GM18499 (cell line): ENCODE measurements around the gene RNF31.
"Not testable (repeated sequence)": the region's sequence is repeated elsewhere in the genome, so short reads cannot be mapped to it uniquely, and the experiment has no call there.

ENCODE experiments used
- ATAC-seq: cut with Tn5 transposase; IDR thresholded peaks from one replicate; pipeline ENCODE4 v1.9.1; 2021; ENCODE audit warnings: moderate number of reproducible peaks; ENCODE audit not compliant: insufficient read depth, unreplicated experiment

Gene RNF31

DNA sequence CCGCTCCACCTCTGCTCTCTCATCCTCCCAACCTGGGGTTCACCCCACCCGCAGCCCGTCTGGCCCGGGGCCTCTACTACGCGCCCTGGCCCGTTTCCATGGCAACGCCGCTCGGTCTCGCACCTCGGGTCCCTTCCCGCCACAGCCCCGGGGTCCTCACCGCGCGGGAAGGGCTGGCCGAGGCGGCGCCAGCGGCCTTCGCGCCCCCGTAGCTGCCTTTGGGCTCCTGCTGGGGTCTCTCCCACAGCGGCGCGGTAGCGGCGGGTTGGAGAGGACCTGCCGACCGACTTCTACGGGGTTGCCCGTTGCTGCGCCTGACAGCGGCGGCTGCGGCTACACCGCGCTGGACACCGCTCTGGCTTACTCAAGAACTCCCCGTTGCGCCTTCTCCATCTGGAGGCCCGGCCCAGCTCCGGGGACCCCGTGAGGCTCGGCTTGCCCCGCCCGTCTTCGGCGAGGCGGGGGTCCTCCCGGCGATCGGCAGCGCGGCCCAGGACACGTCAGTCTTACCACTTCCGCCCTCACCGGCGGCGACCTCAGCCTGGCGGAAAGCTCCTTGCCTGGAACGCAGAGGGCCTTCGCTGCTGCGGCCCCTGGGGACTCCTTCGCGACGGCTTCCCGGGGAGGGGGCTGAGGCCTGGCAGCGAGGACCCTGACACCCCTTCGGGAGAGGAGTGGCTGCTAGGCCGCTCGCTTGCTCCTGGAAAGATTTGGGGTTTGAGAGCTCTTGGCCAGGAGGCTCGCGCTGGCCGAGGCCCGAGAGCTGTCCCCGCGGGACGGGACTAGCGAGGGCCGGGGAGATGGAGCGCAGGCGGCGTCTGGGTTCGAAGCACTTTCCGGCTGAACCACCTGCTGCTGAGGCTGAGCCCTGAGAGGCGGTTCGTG, 48.1 kb downstream of the RNF31 start, which contains the start of gene TM9SF1:
Gene TM9SF1 (minus strand): TSS at position 256 of the 885 bp plus-strand sequence. CDS start 422 bp downstream, outside the sequence.
- peak; percentile 73 for ATAC-seq

DNA sequence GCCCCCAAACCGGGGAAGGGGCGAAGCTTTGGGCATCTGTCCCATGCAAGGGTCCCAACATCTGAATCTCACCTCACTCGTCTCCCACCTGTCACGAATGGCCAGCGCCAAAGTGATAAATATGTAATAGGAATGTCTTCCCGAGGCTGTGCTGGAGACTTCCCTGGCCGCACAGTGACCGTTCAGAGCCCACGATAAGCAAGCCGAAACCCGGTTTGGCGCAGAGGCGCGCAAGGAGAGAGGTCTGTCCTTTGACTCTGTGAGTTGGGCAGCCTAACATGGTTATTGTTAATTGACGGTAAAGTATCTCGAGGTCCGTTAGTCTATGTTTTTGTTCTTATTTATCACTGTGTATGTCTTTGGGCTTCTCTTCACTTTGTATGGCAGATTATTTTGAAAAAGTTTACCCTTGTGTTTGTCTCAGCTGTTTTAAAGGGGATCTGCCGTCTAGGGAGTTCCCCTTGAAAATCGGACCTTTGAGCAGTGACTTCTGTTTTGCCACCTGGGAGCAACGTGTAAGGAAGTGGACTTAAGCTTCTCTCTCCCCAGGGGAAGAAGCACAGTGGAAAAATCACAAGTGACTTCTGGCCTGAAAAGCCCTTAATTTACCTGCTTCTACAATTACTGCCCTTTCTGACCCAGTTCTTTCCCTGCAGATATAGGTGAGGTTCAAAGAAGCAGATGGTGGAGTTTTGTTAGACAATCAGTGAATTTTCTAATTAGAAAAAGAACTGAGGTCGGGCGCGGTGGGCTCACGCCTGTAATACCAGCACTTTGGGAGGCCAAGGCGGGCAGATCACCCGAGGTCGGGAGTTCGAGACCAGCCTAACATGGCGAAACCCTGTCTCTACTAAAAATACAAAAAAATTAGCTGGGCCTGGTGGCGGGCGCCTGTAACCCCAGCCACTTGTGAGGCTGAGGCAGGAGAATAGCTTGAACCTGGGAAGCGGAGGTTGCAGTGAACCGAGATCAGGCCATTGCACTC, 49.1 kb downstream of the RNF31 start:
- ATAC-seq = no peak

DNA sequence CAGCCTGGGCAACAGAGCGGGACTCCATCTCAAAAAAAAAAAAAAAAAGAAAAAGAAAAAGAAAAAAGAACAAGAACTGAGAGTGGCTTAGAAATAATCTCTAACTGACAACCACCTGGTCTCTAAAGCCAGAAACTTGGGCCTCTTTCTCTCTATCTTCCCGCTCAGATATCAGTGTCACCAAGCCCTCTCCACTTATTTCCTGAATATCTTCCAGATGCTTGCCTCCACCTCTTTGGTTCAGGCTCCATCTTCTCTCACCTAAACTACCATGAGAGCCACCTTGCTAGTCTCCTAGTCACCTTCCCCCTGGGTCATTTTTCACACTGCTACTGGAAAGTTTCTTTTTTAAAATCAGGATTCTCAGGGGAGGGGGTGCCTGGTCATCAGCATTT, 49.8 kb downstream of the RNF31 start:
- no peak for ATAC-seq

DNA sequence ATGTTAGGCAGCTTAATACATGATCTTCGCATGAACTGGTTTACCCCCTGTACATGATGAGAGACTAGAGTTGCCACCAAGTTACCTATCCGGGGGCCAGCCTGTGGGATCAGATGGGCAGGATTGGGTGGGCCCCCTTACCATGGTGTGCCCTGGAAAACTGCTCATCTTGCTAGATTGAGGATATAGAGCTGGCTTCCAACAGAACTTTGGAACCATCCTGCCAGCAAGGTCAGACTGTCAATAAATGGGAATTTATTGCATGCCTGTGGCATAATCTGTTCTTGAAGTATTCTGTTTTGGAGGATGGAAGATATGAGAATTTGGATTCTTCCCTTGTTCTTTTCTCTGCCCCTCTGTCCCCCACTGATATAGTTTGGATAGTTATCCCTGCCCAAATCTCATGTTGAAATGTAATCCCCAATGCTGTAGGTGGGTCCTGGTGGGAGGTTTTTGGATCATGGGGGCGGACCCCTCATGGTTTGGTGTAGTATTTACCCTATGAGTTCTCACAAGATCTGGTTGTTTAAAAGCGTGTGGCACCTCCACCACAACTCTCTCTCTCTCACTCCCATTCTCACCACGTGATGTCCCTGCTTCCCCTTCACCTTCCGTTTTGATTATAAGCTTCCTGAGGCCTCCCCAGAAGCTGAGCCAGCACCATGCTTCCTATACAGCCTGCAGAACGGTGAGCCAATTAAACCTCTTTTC, 51.7 kb downstream of the RNF31 start:
- no peak for ATAC-seq

DNA sequence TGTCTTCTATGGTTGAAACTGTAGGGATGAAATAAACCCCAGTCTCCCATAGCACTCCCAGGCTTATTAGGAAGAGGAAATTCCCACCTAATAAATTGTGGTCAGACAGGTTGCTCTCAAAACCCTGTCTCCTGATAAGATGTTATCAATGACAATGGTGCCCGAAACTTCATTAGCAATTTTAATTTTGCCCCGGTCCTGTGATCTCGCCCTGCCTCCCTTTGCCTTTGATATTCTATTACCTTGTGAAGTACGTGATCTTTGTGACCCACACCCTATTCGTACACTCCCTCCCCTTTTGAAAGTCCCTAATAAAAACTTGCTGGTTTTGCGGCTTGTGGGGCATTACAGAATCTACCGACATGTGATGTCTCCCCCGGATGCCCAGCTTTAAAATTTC, 55.2 kb downstream of the RNF31 start:
- not testable (repeated sequence) for ATAC-seq

DNA sequence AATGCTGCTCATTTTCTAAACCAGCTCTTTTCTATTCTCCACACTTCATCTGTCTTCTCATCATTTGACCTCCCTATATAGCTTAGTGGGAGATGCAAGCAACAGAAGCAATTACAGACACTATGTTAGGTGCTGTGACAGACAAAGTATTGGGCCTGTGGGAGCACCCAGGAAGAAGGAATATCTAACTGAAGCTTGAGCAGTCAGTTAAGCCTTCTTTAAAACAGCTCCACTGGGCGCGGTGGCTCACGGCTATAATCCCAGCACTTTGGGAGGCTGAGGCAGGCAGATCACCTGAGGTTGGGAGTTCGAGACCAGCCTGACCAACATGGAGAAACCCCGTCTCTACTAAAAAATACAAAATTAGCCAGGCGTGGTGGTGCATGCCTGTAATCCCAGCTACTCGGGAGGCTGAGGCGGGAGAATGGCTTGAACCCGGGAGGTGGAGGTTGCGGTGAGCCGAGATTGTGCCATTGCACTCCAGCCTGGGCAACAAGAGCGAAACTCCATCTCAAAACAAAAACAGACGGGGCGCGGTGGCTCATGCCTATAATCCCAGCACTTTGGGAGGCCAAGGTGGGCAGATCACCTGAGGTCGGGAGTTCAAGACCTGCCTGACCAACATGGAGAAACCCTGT, 56.1 kb downstream of the RNF31 start:
- not testable (repeated sequence) for ATAC-seq

DNA sequence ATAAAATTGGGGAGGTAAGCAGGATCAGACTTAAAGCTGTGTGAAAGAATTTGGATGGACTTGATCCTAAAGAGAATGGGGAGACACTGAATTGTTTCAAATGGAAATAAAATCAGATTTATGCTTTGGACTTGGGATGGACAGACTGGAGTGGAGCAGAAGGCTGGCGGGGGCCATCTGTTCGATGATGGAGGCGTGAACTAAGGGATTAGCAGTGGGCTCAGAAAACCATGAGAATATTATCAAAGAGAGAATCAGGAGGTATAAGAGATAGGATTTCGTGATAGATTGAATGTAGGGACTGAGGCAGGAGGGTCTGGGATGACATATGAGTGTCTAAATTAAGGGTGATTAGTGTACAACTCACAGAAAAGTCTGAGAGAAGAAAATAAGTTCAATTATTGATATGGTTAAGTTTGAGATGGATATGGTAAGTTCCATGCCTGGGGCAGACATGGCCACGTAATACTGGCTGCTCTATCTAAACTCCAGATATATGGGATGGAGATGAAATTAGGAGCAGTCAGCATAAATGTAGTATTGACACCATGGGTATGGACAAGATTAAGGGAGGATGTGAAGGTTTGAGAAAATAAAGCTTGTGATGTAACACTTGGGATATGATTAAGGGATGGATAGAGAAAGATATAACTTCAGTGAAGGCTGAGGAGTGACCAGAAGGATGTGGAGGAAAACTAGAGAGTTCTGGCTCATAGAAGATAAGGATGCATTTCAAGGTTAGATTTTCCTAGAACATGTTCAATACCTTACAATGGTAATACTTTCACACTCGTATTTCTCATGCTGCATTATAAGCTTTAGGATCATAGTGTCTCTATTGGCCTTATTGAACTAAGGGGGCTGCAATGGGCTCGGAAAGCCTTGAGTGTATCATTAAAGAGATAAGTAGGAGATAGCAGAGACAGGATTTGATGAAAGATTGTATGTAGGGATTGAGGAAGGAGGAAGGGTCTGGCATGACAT, 57.2 kb downstream of the RNF31 start:
- no peak for ATAC-seq

DNA sequence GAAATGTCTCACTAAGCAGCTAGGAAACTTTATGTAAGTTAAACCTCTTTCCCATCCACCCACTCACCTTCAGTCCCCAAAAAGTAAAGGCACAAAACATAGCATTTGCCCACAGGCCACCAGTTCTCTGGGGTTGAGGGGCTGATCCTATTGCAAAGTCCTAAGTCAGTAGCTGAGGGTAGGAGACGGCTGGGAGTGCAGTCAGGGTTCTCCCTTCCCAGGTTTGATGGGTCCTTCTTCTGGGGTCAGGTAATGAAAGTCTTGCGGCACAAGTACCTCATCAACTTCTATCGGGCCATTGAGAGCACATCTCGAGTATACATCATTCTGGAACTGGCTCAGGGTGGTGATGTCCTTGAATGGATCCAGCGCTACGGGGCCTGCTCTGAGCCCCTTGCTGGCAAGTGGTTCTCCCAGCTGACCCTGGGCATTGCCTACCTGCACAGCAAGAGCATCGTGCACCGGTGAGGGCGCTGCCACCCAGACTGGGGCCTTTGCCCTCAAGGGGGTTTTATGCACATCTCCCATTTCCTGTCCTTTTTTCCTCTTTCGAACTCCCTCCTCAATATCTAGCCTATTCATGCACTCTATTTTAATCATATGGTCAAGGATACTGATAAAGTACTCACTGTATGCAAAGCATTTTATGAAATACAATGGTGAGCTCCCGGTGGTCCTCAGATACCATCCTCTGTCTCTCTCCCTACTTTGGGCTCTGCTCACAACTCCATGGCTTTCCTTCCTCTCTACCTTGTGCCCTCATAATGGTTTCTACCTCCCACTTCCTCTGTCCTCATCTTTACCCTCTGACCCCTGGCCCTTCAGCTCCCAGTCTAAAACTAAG, 59.2 kb downstream of the RNF31 start:
- ATAC-seq = no peak

DNA sequence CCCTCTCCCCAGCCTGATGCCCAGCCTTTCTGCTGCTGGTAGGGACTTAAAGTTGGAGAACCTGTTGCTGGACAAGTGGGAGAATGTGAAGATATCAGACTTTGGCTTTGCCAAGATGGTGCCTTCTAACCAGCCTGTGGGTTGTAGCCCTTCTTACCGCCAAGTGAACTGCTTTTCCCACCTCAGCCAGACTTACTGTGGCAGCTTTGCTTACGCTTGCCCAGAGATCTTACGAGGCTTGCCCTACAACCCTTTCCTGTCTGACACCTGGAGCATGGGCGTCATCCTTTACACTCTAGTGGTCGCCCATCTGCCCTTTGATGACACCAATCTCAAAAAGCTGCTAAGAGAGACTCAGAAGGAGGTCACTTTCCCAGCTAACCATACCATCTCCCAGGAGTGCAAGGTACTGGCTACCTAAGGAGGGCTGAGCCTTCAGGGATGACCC, 59.8 kb downstream of the RNF31 start:
- no peak for ATAC-seq

DNA sequence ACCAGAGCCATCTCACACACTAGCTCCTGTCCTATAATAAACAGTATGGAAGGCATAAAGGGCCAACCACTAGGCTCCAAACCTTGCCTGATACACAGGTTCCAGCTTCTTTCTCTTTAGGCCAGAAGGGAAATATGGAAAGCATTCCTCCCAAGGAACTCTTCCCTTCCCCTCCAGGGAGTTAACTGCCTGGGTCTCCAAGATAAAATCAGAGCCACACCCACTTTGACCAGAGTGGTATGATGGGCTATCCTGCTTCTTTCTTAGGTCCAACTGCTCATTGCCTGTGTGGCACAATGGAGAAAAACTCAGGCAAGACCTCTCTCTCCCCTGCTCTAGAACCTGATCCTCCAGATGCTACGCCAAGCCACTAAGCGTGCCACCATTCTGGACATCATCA, 60.3 kb downstream of the RNF31 start:
- no peak for ATAC-seq
